GM18873 (cell line): ENCODE measurements around the gene CPT1C.

Experiments
- ATAC-seq: cut with Tn5 transposase; IDR thresholded peaks from one replicate; pipeline ENCODE4 v1.9.1; 2021; ENCODE audit warnings: mild to moderate bottlenecking, moderate library complexity, moderate number of reproducible peaks; ENCODE audit not compliant: unreplicated experiment, low FRiP score

CPT1C gene

DNA sequence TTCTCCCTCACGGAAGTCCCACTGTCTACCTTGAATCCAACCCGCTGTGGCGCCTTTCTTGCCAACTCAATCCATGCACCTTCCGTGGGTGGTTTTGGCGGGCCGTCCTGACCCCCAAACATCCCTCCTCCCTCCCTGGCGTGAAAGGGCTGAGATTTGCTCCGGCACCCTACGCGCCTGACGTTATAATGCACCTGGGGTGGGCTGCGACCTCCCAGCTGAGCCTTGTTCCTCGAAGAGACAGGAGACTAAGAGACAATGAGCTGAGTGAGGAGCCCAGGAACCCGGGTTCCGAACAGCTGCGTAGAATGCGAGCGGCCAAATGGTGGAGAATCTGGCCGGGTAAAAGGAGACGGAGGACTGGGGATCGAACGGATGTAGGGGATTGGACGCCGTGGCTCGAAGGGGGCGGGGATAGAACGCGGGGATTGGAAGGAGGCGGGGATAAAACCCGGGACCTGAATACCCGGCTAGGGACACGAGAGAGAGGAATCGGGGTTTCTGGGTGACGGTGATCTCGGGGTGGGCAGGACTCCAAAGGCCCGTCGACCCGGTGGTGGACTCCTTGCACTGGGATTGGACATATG lies at the start of gene CPT1C:
TSS of gene CPT1C (plus strand) at position 461 of the 587 bp plus-strand sequence. CDS start 1,137 bp downstream, outside the sequence.
- no peak for ATAC-seq

- ATAC-seq = peak; percentile 50
These were observed 49.0 kb upstream of the CPT1C start, which contains the start of gene SCAF1 for GRCh38 chr19:49641688-49642491. Gene SCAF1, plus strand, starts transcription at chr19:49642209. Its CDS starts 2,818 bp downstream, at chr19:49645027.

- no peak for ATAC-seq
These were observed 48.4 kb upstream of the CPT1C start for GRCh38 chr19:49642492-49643035.

DNA sequence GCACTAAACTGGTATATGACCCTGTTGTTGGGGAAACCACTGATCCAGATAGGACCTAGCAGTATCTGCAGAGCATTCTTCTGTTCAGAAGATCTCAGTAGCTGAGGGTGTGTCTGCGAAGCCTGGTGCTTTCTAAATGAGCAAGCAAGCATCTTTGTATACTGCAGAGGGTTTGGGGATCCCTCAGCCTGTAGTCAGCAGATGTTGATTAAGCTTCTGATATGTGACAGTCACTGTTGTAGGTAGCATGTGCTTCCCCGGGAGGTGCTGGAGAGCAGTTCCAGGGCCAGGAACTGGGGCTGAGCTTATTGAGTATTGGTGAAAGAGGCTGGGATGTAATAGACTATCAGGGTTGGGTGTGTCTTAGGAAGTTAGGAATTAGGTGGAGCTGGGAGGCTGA lies 47.5 kb upstream of the CPT1C start:
- no peak for ATAC-seq

DNA sequence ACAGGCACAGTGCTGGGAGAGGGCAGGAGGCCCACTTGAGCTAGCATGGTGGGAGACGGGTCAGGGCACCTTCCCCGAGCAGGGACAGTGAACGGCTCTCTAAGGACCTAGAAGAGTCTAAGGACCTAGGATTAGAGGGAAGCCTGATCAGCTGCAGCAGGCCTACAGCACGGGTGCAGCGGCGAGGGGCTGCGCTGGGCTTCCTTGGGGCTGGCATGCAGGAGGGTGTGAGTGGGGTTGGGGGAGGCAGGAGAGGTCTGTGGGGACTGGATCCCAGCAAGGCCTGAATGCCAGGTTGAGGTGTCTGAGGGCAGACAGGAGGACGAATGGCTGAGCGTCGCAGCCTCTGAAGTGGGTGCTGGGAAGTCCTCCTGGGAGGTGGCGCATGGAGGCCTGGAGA lies 45.3 kb upstream of the CPT1C start:
- ATAC-seq = no peak

- ATAC-seq = no peak
These were observed 44.9 kb upstream of the CPT1C start for GRCh38 chr19:49645995-49646394.

GRCh38 chr19:49646586-49646985 lies 44.3 kb upstream of the CPT1C start:
- no peak for ATAC-seq

GRCh38 chr19:49651029-49651819 lies 39.7 kb upstream of the CPT1C start:
- no peak for ATAC-seq

- no peak for ATAC-seq
These were observed 38.9 kb upstream of the CPT1C start for GRCh38 chr19:49651820-49652550.

- ATAC-seq = no peak
These were observed 38.1 kb upstream of the CPT1C start for GRCh38 chr19:49652551-49653465.

GRCh38 chr19:49653466-49653806 lies 37.5 kb upstream of the CPT1C start:
- ATAC-seq = no peak

GRCh38 chr19:49654581-49654980 lies 36.3 kb upstream of the CPT1C start:
- ATAC-seq = no peak

- no peak for ATAC-seq
These were observed 35.1 kb upstream of the CPT1C start for GRCh38 chr19:49655570-49656455.

DNA sequence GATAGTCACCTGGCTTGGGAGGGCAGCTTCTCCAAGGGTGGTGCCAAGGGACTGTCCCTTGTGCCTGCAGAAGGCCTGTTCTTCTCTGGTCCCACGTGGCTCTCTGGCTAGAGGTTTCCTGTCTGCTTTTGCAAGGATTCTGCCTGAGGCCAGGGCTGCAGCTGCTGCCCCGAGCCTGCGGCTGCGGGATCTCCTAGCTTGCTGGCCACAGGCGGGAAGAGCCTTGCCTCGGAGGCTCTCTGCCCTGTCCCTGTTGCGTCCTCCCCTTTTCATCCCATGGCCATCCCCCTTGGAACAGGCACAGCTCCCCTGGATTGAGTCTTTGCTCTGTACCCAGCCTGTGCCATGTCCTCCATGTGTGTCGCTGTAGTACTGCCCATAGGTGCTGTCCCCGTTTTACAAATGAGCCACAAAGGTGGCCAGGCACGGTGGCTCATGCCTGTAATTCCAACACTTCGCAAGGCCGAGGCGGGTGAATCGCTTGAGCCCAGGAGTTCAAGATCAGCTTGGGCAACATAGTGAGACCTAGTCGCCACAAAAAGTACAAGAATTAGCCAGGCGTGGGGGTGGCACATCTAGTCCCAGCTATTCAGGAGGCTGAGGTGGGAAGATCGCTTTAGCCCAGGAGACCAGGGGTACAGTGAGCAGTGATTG lies 34.3 kb upstream of the CPT1C start:
- no peak for ATAC-seq

GRCh38 chr19:49657493-49658138 lies 33.3 kb upstream of the CPT1C start:
- ATAC-seq = no peak

- no peak for ATAC-seq
These were observed 32.8 kb upstream of the CPT1C start for GRCh38 chr19:49658139-49658517.
